KMS-11 (cell line): ENCODE results near the gene UTP14A.

ENCODE experiments used
- H2AFZ ChIP-seq: fragments of 200-600 bp; sonication (generic); 2 replicates; pipeline ENCODE4 v1.6.1; 2016; ENCODE audit warnings: antibody characterized with exemption, mixed run types, low read depth
- H3K27ac ChIP-seq: fragments of 200-600 bp; sonication (generic); 2 replicates; pipeline ENCODE4 v1.6.1; 2016; ENCODE audit warnings: mild to moderate bottlenecking, mixed run types
- H3K27me3 ChIP-seq: fragments of 200-600 bp; sonication (generic); 2 replicates; pipeline ENCODE4 v1.6.1; 2017; ENCODE audit warnings: mild to moderate bottlenecking, low read depth, mixed run types, moderate library complexity; ENCODE audit not compliant: insufficient read depth
- H3K36me3 ChIP-seq: fragments of 200-600 bp; sonication (generic); 2 replicates; pipeline ENCODE4 v1.6.1; 2017; ENCODE audit warnings: mild to moderate bottlenecking, mixed run types; ENCODE audit not compliant: insufficient read depth
- H3K4me1 ChIP-seq: fragments of 200-600 bp; sonication (generic); 2 replicates; pipeline ENCODE4 v1.6.1; 2016; ENCODE audit warnings: mild to moderate bottlenecking, low read depth, mixed run types; ENCODE audit not compliant: poor library complexity, severe bottlenecking
- H3K4me2 ChIP-seq: fragments of 200-600 bp; sonication (generic); 2 replicates; pipeline ENCODE4 v1.7.0; 2016; ENCODE audit warnings: mild to moderate bottlenecking, mixed run types
- H3K4me3 ChIP-seq: fragments of 200-600 bp; sonication (generic); IDR thresholded peaks from 2 replicates; pipeline ENCODE4 v1.6.1; 2017; ENCODE audit warnings: low read depth, low read length, mixed read lengths; ENCODE audit not compliant: insufficient read depth
- H3K79me2 ChIP-seq: fragments of 200-600 bp; sonication (generic); 2 replicates; pipeline ENCODE4 v1.6.1; 2016; ENCODE audit warnings: low read depth, mixed run types; ENCODE audit not compliant: insufficient read depth
- H3K9ac ChIP-seq: fragments of 200-600 bp; sonication (generic); 2 replicates; pipeline ENCODE4 v1.6.1; 2016; ENCODE audit warnings: mild to moderate bottlenecking, mixed run types
- H4K20me1 ChIP-seq: fragments of 200-600 bp; sonication (generic); 2 replicates; pipeline ENCODE4 v1.6.1; 2016; ENCODE audit warnings: mild to moderate bottlenecking, mixed run types; ENCODE audit not compliant: insufficient read depth
- TF ChIP-seq, protein P1 (sequence below): fragments of 200-600 bp; sonication (generic); conservative IDR thresholded peaks from 2 replicates; pipeline ENCODE4 v1.6.1; 2017; ENCODE audit warnings: low read depth, mild to moderate bottlenecking, antibody characterized with exemption, low read length, moderate library complexity, mixed read lengths

UTP14A gene

DNA sequence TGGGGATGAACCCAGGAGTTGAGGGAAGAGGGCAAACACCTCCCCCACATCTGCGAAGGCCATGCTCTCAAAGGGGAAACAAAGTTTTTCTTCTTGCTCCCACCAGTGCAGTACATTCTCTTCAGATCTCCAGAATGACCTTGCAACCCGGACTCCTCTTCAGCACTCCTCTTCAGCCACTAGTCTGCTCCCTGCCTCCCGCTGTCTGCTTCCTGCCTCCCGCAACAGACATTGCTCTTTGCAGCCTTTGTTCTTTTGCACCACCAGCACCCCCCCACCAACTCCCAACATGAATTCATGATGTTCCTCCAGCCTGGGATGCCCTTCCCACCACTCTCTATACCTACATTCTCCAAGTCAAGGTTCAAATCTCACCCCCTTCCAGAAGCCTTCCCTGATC, 32.1 kb downstream of the UTP14A start:
- Histone ChIP-seq H2AFZ (no peak overlapping the region), H3K36me3 (no peaks in the 10 kb centered on the region)
- TF ChIP-seq, protein P1, sequence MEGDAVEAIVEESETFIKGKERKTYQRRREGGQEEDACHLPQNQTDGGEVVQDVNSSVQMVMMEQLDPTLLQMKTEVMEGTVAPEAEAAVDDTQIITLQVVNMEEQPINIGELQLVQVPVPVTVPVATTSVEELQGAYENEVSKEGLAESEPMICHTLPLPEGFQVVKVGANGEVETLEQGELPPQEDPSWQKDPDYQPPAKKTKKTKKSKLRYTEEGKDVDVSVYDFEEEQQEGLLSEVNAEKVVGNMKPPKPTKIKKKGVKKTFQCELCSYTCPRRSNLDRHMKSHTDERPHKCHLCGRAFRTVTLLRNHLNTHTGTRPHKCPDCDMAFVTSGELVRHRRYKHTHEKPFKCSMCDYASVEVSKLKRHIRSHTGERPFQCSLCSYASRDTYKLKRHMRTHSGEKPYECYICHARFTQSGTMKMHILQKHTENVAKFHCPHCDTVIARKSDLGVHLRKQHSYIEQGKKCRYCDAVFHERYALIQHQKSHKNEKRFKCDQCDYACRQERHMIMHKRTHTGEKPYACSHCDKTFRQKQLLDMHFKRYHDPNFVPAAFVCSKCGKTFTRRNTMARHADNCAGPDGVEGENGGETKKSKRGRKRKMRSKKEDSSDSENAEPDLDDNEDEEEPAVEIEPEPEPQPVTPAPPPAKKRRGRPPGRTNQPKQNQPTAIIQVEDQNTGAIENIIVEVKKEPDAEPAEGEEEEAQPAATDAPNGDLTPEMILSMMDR: no peak

DNA sequence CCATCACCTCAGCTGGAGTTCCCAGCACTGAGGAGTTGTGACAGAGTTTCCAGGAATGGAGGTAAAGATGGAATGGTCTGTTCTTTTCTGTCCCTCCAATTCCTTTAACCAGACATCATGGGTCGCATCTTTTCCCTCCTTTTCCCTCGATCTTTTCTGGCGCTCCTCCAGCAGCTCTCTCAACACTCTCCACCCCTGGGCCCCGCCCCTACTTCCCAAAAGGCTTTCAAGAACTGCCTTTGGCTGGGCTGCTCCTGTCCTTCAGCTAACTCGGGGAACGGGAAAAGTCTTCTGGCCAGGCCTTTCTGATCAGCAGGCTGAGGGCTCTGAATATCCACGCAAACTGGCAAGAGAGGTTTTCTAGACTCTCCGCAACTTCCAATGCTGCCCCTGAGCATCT, 34.0 kb downstream of the UTP14A start:
- no peak overlapping the region for H3K27ac ChIP-seq
- no peaks in the 10 kb centered on the region for H3K4me1 ChIP-seq
- H3K4me3 ChIP-seq: no peak overlapping the region
- TF ChIP-seq, protein P1: no peak
- no peaks in the 10 kb centered on the region for H3K36me3 ChIP-seq
- H3K79me2 ChIP-seq: no peaks in the 10 kb centered on the region
- H3K27me3 ChIP-seq: no peaks in the 10 kb centered on the region
- no peaks in the 10 kb centered on the region for H4K20me1 ChIP-seq
- no peak overlapping the region for H2AFZ ChIP-seq
- no peak overlapping the region for H3K4me2 ChIP-seq
- H3K9ac ChIP-seq: no peak overlapping the region

More for the DNA sequence above, 32.1 kb downstream of the UTP14A start:
- no peaks in the 10 kb centered on the region for H4K20me1 ChIP-seq
- H3K4me2 ChIP-seq: no peak overlapping the region
- H3K4me3 ChIP-seq: no peak overlapping the region
- peaks cover 2% of the 10 kb centered on the region; the same call in 1 of the 2 replicates for H3K27me3 ChIP-seq
- H3K4me1 ChIP-seq: no peaks in the 10 kb centered on the region
- no peak overlapping the region for H3K9ac ChIP-seq
- H3K79me2 ChIP-seq: no peaks in the 10 kb centered on the region
- no peak overlapping the region for H3K27ac ChIP-seq

DNA sequence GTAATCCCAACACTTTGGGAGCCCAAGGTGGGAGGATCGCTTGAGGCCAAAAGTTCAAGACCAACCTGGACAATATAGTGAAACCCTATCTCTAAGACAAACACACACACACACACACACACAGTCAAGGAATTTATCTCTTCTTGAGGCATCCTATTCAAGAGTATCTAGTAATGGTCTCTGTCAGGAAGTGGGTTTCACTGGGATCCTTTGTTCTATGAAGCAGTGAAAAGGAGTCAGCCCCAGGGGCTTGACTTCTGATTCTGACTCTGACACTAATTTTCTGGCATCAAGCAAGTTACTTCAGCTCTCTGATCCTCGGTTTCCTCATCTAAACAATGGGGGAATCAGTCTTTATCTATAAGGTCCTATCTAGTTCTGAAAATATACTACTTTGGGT, 34.8 kb downstream of the UTP14A start:
- Histone ChIP-seq H3K9ac (no peak overlapping the region), H2AFZ (no peak overlapping the region), H3K79me2 (no peaks in the 10 kb centered on the region), H3K4me1 (no peaks in the 10 kb centered on the region), H3K4me2 (no peak overlapping the region), H4K20me1 (no peaks in the 10 kb centered on the region), H3K4me3 (no peak overlapping the region), H3K27me3 (no peaks in the 10 kb centered on the region), H3K36me3 (no peaks in the 10 kb centered on the region), H3K27ac (no peak overlapping the region)
- TF ChIP-seq, protein P1: no peak

DNA sequence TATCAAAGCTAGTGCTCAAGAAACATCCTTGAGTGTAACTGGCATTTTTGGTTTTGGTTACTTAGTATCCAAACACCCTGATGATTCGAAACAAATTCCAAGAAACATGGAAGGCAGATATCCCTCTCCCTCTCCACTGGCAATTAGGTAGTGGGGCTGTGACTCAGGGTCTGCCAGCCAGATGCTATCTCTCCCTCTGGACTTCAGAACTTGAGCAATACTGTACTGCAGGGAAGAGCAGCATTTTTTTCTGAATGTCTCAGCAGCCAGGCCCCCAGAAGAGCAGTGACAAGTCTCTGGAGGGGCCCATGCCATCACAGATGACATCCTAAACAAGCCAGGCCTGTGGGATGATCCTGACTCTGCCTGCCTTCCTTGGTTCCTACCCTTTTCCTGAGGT, 39.2 kb downstream of the UTP14A start:
- Histone ChIP-seq H3K4me3 (no peak overlapping the region), H3K27me3 (no peaks in the 10 kb centered on the region), H2AFZ (no peak overlapping the region), H4K20me1 (no peaks in the 10 kb centered on the region), H3K4me2 (no peak overlapping the region), H3K79me2 (no peaks in the 10 kb centered on the region), H3K27ac (no peak overlapping the region), H3K36me3 (no peaks in the 10 kb centered on the region), H3K9ac (no peak overlapping the region), H3K4me1 (no peaks in the 10 kb centered on the region)
- TF ChIP-seq, protein P1: no peak

DNA sequence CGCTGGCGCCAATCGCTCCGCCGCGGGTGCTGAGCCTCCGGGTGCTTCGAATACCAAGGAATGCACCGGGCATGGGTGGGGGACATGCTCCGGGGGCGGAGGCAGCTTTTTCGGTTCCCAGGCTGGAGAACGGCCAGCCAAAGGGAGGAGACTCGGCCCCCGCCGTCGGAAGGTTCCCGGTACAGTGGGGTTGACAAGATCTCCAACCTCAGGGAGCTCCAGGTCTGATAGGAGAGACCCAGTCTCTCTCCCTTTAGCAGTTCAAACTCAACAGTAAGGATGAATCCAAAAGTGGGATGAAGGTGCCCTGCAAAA, 47.3 kb downstream of the UTP14A start:
- TF ChIP-seq, protein P1: no peak
- H4K20me1 ChIP-seq: no peaks in the 10 kb centered on the region
- H3K36me3 ChIP-seq: no peaks in the 10 kb centered on the region
- no peaks in the 10 kb centered on the region for H3K27me3 ChIP-seq
- H3K27ac ChIP-seq: no peak overlapping the region
- peaks cover 30% of the 10 kb centered on the region for H3K4me1 ChIP-seq
- peak overlapping the region; percentile 60; the same call in 1 of the 2 replicates for H3K4me2 ChIP-seq
- no peak overlapping the region for H2AFZ ChIP-seq
- H3K79me2 ChIP-seq: no peaks in the 10 kb centered on the region
- H3K9ac ChIP-seq: no peak overlapping the region
- no peak overlapping the region for H3K4me3 ChIP-seq
